SU-DHL-6 (cell line): ENCODE measurements around the gene MBD3L2B.

Experiments
- H2AFZ ChIP-seq: fragments of 200-600 bp; sonication (generic); 2 replicates; pipeline ENCODE4 v1.6.1; 2014; ENCODE audit warnings: low read depth, mild to moderate bottlenecking, moderate library complexity, mixed read lengths, antibody characterized with exemption, low read length; ENCODE audit not compliant: severe bottlenecking
- H3F3A ChIP-seq: fragments of 200-600 bp; shearing (Covaris generic); 2 replicates; pipeline ENCODE4 v1.6.0; 2016; ENCODE audit warnings: antibody characterized with exemption, mild to moderate bottlenecking; ENCODE audit not compliant: insufficient read depth
- H3K27ac ChIP-seq: fragments of 200-600 bp; sonication (generic); 2 replicates; pipeline ENCODE4 v1.5.1; 2016; ENCODE audit warnings: low read depth, mild to moderate bottlenecking, low read length, moderate library complexity, mixed read lengths
- H3K27me3 ChIP-seq: fragments of 200-600 bp; sonication (generic), shearing (Covaris generic); 2 replicates; pipeline ENCODE4 v1.6.0; 2014; ENCODE audit warnings: mild to moderate bottlenecking, low read length
- H3K36me3 ChIP-seq: fragments of 200-600 bp; sonication (generic); 2 replicates; pipeline ENCODE4 v1.6.1; 2014; ENCODE audit warnings: mild to moderate bottlenecking, low read length, mixed read lengths
- H3K4me2 ChIP-seq: fragments of 300-600, 200-600 bp; shearing (Covaris generic), sonication (generic); 2 replicates; pipeline ENCODE4 v1.6.0; 2014; ENCODE audit warnings: low read length, low read depth, mild to moderate bottlenecking; ENCODE audit not compliant: poor library complexity, severe bottlenecking
- H3K4me3 ChIP-seq: fragments of 200-600 bp; sonication (generic); 2 replicates; pipeline ENCODE4 v1.5.1; 2014; ENCODE audit warnings: antibody characterized with exemption, low read length, mild to moderate bottlenecking, mixed read lengths; ENCODE audit not compliant: insufficient read depth, poor library complexity, severe bottlenecking
- H3K79me2 ChIP-seq: fragments of 200-600 bp; sonication (generic); 2 replicates; pipeline ENCODE4 v1.6.1; 2014; ENCODE audit warnings: mild to moderate bottlenecking, low read length, moderate library complexity; ENCODE audit not compliant: insufficient read depth
- H3K9ac ChIP-seq: fragments of 200-600 bp; sonication (generic); 2 replicates; pipeline ENCODE4 v1.7.0; 2014; ENCODE audit warnings: mild to moderate bottlenecking, low read length
- H3K9me2 ChIP-seq: fragments of 200-600 bp; sonication (generic); replicated peaks from 2 replicates; pipeline ENCODE4 v1.6.1; 2014; ENCODE audit warnings: low read length; ENCODE audit not compliant: insufficient read depth
- H3K9me3 ChIP-seq: fragments of 200-600 bp; sonication (generic); 2 replicates; pipeline ENCODE4 v1.6.1; 2014; ENCODE audit warnings: low read length, mixed read lengths; ENCODE audit not compliant: insufficient read depth
- H4K20me1 ChIP-seq: fragments of 200-600 bp; sonication (generic); 2 replicates; pipeline ENCODE4 v1.6.1; 2014; ENCODE audit warnings: low read depth, mild to moderate bottlenecking, antibody characterized with exemption, low read length, moderate library complexity, mixed read lengths
- EZH2phosphoT487 ChIP-seq: fragments of 200-600 bp; sonication (generic), shearing (Covaris generic); conservative IDR thresholded peaks from 2 replicates; pipeline ENCODE4 v1.6.1; 2018; ENCODE audit warnings: mild to moderate bottlenecking, antibody characterized with exemption, low read length, moderate library complexity, mixed read lengths
- TF ChIP-seq, protein P1 (sequence below): fragments of 200-600 bp; sonication (generic); IDR thresholded peaks from one replicate; pipeline ENCODE4 v1.5.1; 2017; ENCODE audit warnings: antibody characterized with exemption, mild to moderate bottlenecking, low read length, moderate library complexity; ENCODE audit not compliant: insufficient read depth, poor library complexity, severe bottlenecking

The MBD3L2B gene

DNA sequence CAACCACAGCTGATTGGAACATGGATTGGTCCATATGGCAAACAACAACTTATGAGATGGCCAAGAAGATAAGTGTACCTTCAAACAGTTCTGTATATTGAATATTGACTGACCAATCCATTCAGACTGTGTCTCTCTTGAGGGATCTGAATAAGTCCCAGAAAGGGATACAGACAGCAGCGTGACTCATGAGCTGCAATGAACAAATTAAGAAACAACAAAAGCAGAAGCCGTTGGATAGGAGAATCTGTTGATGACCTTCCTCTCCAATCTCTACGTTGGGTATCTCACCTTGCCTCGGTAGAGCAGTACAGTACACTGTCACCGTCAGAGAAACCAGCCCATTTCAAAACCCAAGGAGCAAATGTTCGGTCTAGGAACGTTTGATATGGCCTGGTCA, 21.3 kb downstream of the MBD3L2B start:
- Histone ChIP-seq H3K4me2 (no peak overlapping the region), H3F3A (no peaks in the 10 kb centered on the region), H3K9me2 (no peaks in the 10 kb centered on the region), H3K27me3 (0 out of 2 replicates have a peak, but pooled peaks cover 4% of the 10 kb centered on the region), H3K36me3 (no peaks in the 10 kb centered on the region), H3K79me2 (no peaks in the 10 kb centered on the region), H3K27ac (no peak overlapping the region), H3K9me3 (peaks cover 5% of the 10 kb centered on the region; the same call in 1 of the 2 replicates), H3K4me3 (no peak overlapping the region), H2AFZ (no peak overlapping the region), H3K9ac (no peak overlapping the region), H4K20me1 (no peaks in the 10 kb centered on the region)
- TF ChIP-seq, protein P1, sequence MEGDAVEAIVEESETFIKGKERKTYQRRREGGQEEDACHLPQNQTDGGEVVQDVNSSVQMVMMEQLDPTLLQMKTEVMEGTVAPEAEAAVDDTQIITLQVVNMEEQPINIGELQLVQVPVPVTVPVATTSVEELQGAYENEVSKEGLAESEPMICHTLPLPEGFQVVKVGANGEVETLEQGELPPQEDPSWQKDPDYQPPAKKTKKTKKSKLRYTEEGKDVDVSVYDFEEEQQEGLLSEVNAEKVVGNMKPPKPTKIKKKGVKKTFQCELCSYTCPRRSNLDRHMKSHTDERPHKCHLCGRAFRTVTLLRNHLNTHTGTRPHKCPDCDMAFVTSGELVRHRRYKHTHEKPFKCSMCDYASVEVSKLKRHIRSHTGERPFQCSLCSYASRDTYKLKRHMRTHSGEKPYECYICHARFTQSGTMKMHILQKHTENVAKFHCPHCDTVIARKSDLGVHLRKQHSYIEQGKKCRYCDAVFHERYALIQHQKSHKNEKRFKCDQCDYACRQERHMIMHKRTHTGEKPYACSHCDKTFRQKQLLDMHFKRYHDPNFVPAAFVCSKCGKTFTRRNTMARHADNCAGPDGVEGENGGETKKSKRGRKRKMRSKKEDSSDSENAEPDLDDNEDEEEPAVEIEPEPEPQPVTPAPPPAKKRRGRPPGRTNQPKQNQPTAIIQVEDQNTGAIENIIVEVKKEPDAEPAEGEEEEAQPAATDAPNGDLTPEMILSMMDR, result no peak
- no peak for TF ChIP-seq EZH2phosphoT487

DNA sequence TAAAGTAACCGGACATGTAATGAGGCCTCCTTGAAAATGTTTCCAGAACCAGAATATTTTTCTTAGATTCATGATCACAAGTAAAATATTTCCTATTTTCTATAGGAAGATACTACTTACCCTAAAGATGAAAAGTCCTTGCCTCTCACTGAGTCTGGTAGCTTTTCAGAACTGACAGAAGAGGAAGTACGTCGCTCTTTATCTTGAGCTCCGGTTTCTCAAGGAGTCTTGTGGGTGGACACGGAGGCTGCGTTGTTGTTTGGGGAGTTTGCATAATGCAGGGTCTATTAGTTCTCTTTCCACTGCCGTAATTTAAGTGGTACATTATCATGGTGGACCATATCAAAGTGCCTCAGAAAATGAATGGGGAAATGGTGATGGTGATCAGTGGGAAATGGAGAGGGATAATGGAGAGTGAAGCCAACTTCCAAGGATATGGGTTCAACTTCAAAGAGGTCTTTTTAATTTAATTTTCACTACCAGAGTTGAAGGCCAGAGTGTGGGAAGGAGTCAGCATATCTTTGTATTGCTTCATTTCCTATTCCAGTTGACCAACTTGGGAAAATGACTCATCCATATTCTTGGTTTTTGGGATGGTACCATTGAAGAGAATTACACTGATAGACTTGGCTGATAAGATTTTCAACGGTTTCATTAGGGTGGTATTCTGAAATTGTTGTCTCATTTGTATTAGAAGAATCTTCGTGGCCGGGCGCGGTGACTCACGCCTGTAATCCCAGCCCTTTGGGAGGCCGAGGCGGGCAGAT, 23.4 kb downstream of the MBD3L2B start:
- Histone ChIP-seq H3K27ac (no peak overlapping the region), H3K4me2 (no peak overlapping the region), H3K36me3 (no peaks in the 10 kb centered on the region), H3K27me3 (0 out of 2 replicates have a peak, but pooled peaks cover 4% of the 10 kb centered on the region), H3K9me2 (no peaks in the 10 kb centered on the region), H4K20me1 (no peaks in the 10 kb centered on the region), H3F3A (no peaks in the 10 kb centered on the region), H2AFZ (no peak overlapping the region), H3K79me2 (no peaks in the 10 kb centered on the region), H3K4me3 (no peak overlapping the region), H3K9me3 (peaks cover 8% of the 10 kb centered on the region; the same call in 1 of the 2 replicates), H3K9ac (no peak overlapping the region)
- TF ChIP-seq, protein P1, result no peak
- TF ChIP-seq EZH2phosphoT487, result no peak

DNA sequence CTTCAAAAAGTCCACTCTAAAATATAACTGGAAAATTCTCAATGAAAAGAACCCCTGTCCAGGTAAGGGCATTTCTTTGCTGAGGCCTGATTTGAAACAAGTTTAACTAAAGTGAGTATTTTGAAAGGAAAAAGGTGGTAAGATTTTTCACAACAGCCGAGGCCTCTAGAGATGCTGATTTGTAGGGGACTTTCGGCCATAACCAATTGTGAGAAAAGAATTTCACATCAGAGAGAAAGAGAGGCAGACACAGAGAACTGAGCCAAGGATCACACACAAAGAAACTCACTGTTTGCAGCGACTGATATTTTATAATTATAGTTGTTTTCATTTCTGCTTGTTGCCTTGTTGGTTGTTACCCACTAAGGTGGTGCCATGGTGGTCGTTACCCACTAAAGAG, 24.4 kb downstream of the MBD3L2B start:
- no peak overlapping the region for H2AFZ ChIP-seq
- no peak overlapping the region for H3K27ac ChIP-seq
- no peaks in the 10 kb centered on the region for H3K36me3 ChIP-seq
- no peak overlapping the region for H3K4me3 ChIP-seq
- 0 out of 2 replicates have a peak, but pooled peaks cover 4% of the 10 kb centered on the region for H3K27me3 ChIP-seq
- TF ChIP-seq, protein P1, result no peak
- TF ChIP-seq EZH2phosphoT487, result no peak
- no peaks in the 10 kb centered on the region for H3K9me2 ChIP-seq
- no peaks in the 10 kb centered on the region for H3K79me2 ChIP-seq
- H3K9ac ChIP-seq, result no peak overlapping the region
- no peaks in the 10 kb centered on the region for H3F3A ChIP-seq
- H3K4me2 ChIP-seq, result no peak overlapping the region
- peaks cover 8% of the 10 kb centered on the region; the same call in 1 of the 2 replicates for H3K9me3 ChIP-seq
- H4K20me1 ChIP-seq, result no peaks in the 10 kb centered on the region
